Thyroid gland (tissue), 4 donors: ENCODE data around the gene WDCP.

Experiments
- POLR2A ChIP-seq, 2 donors: fragments of 450-650 bp; IDR thresholded peaks; one replicate each; pipeline ENCODE4 v1.6.1; 2017; ENCODE audit warnings: antibody characterized with exemption in 2 of 2, mild to moderate bottlenecking in 2 of 2, moderate library complexity in 1 of 2
- TF ChIP-seq, protein P1 (sequence below), 6 experiments: fragments of 200-600 bp in 3 of 6; fragments of 450-650 bp in 3 of 6; sonication (generic) in 3 of 6; IDR thresholded peaks; one replicate each; pipeline ENCODE4 v1.5.1; 2016 to 2019; ENCODE audit warnings: antibody characterized with exemption in 6 of 6, mild to moderate bottlenecking in 2 of 6, inconsistent platforms in 1 of 6, moderate library complexity in 1 of 6

DNA sequence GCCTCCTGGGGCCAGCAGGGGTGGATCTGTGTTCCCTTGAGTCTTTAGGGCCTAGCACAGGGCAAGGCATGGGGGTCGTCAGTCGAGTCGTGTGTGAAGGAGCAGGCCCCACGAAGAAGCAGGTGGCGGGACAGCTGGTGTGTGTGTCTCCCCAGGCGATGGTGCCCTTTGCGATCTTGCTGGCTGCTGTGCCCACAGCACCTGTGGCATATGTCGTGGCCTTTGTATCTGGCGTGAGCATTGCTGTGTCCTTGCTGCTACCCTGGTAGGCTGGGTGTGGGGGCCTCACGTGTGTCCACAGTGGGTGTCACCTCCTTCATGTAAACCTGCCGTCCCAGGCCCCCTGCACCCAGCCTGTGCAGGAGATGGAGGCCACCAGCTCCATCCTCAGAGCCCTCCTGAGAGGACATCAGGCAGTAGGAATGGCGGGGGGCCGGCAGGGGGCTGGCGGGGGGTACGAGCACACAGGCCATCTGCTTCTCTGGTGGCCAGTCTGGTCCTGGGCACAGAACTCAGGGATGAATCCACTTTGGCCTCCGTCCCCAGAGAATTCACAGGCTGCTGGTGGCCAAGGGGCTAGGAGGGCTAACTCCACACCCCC, 24.1 kb downstream of the WDCP start:
- TF ChIP-seq POLR2A (IDR thresholded peaks at IDR 0.05) = no peak
- TF ChIP-seq, protein P1, sequence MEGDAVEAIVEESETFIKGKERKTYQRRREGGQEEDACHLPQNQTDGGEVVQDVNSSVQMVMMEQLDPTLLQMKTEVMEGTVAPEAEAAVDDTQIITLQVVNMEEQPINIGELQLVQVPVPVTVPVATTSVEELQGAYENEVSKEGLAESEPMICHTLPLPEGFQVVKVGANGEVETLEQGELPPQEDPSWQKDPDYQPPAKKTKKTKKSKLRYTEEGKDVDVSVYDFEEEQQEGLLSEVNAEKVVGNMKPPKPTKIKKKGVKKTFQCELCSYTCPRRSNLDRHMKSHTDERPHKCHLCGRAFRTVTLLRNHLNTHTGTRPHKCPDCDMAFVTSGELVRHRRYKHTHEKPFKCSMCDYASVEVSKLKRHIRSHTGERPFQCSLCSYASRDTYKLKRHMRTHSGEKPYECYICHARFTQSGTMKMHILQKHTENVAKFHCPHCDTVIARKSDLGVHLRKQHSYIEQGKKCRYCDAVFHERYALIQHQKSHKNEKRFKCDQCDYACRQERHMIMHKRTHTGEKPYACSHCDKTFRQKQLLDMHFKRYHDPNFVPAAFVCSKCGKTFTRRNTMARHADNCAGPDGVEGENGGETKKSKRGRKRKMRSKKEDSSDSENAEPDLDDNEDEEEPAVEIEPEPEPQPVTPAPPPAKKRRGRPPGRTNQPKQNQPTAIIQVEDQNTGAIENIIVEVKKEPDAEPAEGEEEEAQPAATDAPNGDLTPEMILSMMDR (IDR thresholded peaks at IDR 0.05) = no peak
